Ecto neural progenitor cell (in vitro differentiated cells): ENCODE measurements around the gene PGS1.

Source experiments
- DNase-seq: peaks from one replicate; pipeline ENCODE4 v3.0.0-alpha.2; 2018; ENCODE audit warnings: low spot score

The PGS1 gene

DNA sequence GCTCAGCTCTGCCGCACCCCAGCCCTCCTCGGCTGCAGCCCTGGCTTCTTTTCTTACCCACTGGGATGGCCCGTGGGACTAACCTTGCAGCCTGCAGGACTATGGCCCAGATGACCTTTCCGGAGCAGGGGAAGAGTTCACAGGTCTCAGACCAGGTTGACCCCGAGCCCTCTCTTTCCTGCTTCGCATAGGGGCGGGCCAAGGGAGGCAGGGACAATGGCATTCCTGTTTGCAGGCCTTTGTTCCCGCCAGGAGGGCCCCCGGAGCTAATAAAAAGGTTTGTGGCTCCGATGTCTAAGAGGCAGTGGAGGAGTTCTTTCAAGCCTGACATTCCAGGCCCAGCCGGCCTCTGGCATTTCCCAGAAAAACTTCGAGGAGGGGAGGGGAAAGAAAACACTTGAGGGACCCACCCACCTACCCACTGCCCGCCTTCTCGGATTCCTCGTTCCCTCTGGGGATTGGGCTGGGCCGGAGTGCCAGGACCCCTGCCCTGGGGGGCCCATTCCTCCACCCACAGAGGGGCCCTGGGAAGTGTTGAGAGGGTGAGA, 12.8 kb upstream of the PGS1 start:
- peak; percentile 97 for DNase-seq

DNA sequence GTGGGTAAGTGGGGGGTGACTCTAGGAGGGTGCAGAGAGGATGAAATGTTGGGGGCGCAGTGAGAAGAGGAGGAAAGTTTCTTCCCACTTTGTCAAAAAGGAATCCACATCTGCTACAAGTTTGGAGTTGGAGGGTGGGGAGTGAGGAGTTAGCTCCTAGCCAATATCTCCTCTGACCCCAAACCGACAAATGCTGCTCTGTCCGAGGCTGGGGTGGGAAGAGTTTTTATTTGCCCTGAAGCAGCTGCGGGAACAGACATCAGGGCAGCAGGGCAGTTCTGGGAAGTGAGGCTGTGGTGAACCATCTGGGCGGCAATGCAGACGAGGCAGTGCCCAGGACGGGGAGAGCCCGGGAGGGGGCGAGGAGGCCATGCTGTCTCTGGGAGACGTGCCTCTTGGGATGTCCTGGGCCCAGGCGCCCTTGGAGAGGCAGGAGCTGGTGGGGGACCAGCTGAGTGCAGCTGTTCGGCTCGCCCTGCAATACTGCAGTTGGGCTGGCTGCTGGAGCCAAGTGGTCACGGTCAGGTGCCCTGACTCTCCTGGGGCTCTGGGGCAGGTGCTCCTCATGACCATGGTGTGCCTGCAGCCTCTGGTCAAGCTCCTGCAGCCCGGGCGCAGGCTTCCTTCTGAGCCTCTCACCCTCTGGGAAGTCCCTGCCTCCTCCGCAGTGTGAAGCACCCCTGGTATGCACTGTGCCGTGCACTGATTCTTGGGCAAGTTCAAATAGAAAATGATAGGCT, 12.2 kb upstream of the PGS1 start:
- DNase-seq = no peak

DNA sequence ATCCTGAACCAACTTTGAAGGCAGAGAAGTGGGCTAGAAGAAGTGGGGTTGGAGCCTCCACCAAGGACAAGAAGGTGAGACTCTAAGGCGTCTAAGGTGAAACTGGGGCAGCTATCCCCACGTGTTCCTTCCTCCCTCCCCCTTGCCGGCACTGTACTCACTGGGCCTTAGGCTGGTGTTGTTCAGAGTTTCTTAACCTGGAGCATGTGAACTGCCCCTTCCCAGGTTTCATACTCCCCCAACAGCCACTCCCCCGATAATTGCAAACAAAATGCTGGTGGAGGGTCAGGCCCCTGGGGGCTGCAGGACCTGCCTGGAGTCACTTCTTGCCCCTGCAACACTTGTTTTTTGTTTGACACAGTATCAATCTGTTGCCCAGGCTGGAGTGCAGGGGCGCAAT, 11.3 kb upstream of the PGS1 start:
- no peak for DNase-seq

DNA sequence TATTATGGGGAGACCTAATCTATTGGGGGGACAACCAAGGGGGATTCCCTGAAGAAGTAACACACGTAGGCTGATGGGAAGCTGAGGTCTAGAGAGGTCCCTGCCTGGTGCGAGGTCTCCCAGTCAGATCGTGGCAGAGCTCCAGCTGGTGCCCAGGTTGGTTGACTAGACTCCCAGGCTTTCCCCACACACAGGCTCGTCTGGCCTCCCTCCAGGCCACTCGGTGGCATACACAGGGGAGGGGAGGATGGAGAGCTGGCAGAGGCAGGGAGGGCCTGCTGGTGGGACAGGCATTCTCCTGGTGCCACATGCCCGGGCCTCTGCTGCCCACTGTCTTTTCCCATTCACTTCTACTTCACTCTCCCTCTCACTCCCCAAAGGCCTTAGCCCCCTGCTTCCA, 10.1 kb upstream of the PGS1 start:
- DNase-seq = no peak

DNA sequence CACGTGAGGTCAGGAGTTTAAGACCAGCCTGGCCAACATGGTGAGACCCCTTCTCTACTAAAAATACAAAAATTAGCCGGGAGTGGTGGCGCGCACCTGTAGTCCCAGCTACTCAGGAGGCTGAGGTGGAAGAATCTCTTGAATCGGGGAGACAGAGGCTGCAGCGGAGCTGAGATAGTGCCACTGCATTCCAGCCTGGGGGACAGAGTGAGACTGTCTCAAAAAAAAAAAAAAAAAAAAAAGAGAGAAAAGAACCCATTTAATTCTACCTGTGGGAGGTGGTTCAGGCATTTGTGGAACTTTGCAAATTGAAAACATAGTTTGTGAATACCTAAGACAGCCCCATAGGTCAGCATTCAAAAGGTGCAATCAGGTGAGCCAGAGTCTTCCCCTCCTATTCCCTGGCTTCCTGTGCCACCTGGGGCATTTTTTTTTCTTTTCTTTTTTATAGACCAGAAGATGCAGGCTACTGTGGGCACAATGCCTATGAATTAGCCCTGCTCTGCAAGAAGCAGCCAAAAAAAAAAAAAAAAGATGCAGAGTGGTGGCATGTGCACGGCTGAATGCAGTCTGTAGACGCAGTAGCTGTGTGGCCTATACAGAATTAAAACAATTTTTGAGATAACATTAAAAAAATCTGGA, 9.5 kb upstream of the PGS1 start:
- no peak for DNase-seq

DNA sequence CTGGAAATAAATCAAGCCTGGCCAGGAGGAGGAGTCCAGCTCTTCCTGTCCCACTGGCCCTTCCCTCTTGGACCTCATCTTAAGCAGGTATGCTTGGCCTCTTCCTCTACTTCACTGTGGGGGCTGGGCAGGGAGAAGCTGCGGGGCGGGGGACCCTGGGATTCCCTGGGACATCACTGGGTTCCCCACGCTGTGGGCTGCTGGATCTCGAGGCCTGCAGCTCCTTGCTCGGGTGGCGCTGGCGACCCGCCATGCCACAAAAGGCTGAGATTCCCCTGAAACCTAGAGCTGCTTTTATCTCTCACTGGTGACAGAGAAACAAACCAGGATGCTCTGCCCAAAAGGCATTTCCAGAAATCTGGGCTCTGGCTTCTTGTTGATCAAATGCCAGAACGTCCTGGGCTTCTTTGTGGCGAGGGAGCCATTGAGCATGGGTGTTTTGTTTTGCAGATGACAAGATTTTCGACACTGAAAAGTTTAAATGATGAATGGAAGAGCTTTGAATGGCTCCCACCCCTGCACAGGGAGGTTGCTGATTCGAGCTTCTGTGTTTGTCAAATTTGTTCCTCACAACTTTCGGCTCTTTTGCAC, 8.6 kb upstream of the PGS1 start:
- no peak for DNase-seq

DNA sequence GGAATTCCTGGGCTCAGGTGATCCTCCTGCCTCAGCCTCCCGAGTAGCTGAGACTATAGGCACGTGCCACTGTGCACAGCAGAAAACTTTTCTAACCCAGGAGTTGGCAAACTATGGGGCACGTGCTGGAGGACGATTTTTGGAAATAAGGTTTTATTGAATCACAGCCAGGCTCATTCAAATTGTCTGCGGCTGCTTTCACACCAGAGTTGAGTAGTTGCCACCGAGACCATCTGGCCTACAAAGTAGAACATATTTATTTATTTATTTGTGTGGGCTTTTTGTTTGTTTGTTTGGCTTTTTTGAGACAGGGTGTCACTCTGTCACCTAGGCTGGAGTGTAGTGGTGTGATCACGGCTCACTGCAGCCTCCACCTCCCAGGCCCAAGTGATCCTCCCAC, 7.4 kb upstream of the PGS1 start:
- no peak for DNase-seq

DNA sequence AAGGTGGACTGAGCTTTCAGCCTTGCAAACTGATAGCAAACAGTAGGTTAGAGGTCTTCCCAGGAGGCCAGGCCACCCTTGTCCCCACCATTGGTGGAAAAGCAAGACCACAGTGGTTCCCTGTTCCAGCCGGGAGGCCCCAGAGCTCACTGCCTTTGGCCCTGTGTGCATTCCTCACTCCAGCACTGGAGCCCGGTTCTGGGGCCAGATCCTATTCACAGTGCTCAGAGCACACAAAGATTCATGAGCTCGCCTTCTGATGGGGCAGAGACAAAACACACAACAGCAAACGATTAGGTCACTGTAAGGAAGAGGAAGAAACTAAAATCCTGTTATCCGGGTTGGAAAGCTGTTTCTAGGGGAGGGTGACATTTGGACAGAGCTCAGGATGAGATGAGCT, 5.6 kb upstream of the PGS1 start:
- DNase-seq = no peak

DNA sequence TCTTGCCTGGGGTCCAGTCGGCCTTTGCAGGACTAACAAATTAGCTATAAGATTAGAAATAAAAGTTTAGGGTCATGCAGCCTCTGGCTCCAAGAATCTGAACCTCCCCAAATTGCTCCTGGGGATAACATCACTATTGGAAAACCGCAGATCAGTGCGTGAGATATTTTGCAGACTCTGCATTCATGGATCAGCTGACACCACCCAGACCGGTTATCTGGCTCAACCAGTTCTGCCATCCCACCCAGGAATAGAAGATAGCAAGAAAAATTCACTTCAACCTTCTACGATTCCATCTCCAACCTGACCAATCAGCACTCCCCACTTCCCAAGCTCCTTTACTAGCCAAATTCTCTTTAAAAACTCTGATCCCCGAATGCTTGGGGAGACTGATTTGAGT, 4.3 kb upstream of the PGS1 start:
- DNase-seq = no peak

DNA sequence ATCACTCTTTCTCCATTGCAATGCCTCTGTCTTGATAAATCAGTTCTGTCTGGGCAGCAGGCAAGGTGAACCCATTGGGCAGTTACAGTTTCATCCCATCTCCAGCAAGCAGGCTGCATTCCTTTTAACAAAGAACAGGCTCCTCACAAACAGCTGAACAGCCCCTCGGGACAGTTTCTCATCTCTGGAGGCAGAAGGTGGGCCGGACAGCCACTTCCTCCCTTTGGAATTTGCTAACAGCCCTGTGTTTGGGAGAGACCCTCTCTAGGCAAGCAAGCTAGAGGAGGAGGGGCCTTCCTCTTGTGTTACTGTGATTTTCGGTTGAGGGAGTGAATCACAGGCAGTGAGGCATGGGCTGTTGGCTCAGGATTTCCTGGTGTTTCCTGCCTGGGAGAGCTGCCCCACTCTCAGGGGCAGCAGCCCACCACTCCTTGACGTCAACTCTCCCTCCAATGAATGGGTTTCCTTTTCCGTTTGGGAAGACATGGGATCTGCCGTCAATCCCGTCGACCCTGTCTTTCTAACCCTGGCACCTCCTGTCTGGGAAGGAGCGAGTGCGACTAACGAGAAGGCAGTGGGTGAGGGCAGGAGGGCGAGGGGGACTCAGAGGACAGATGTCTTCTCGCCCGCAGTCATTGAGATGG, 3.7 kb upstream of the PGS1 start:
- peak; percentile 74 for DNase-seq

DNA sequence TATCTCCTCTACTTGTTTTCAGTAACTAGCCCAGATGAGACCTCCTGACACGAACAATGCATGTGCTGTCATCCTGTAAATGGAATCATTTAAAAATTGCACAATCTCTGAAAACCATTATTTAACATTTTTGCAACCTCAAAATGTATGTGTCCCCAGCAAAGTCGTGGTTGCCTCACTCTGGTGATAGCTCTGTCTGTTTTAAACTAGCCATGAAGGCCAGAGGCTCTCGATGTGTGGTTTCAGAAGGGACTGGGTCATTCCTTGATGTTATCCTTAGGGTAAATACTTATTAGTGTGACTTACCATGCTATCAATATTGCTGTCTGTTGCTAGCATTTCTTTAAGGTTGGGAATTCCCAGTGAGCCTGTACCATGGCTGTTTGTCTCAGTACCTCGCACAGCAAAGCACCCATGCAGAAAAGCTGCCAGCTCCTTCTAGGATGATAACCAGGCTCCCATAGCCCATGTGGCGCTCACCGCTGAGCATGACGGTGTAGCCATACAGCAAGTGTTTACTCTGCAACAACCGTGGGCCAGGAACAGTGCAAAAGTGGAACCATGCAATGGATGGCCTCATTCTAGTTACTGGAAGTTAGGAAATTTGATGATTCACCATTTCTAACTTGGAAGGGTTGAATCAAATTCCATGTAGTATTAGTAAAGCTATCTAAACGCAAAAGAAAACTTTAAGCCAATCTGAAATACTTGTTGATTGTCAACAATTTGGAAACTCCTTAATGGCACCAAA, 2.9 kb upstream of the PGS1 start:
- DNase-seq = no peak

DNA sequence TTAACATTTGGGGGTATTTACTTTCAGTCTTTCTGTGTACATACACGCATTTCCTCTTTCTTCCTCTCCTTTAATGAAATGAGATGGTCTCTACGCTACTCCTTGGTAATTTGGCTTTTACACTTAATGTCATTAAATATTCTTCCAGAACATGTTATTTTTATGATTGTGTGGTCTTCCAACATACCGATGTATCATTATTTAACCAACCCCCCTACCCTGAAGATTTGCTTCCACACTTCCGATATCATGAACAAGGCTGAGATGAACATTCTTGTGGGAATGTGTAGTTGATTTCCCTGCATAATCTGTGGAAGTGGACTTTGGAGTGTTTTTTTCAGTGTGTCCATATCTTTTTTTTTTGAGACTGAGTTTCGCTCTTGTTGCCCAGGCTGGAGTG, 2.3 kb upstream of the PGS1 start:
- no peak for DNase-seq

DNA sequence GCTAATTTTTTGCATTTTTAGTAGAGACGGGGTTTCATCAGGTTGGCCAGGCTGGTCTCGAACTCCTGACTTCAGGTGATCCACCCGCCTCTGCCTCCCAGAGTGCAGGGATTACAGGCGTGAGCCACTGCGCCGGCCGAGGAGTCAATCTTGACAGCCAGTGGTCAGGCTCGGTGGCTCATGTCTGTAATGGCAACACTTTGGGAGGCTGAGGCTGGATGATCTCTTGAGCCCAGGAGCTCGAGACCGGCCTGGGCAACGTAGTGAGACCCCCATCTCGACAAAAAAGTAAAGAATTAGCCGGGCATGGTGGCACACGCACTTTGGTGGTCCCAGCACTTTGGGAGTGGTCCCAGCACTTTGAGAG, 608 bp upstream of the PGS1 start:
- no peak for DNase-seq

DNA sequence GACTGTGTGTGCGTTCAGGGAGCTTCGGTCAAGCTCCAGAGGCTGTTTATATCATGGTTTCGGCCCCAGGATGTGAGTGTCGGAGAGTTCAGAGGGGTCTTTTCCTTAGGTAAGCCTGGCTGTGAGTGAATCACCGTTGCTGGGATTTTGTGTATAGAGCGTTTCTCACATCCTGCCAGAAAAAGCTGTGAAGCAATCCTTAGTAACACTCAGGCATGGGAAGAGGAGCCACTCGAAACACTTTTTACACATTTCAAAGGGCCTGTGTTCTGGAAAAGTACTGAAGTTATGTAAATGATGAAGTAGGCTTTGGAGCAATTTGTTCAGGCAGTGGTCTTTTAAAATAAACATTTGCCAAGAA, 662 bp downstream of the PGS1 start:
- no peak for DNase-seq

DNA sequence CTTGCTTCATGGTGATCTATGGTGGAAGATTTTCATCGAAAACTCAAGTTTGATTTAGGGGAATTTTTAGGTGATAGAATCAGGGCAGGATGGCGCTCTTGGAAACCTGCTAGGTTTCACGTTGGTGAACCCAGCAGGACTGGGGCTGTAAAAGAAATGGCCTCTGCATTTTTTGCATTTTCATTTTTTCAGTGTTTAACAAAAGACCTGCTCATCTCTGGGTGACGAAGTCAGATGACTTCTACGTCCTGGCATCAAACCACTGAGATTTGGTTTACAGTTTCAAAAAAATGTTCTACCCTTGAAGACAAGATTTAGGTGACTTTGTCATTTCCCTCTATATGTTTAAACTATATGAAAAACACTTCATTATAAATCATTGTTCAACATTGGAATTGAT, 1.9 kb downstream of the PGS1 start:
- DNase-seq = no peak

DNA sequence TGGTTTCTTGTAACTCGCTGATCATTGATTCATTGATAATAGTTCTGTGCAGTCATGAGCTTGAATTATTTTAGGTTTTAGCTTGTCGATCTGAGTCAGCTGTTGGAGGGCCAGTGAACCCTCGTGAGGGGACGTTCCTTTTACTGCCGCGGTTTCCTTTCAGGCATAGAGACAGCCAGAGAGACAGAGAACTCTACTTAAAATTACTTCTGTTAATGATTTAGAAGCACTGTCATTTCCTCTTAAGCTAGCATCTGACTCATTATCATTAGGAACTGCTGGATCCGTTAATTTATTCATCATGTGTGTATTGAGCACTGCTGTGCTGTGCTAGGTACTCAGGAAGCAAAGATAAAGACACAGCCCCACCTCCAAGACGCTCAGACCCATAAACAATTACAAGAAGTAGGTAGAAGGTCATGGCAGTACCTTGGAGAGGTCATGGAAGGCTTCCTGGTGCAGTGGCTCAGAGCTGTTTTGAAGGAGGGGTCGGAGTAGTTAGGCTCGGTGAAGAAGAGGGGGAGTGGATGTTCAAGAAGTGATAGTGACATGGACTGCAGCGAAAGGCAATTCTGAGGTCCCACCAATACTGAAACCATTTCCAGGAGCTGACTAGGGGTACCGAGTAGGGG, 3.3 kb downstream of the PGS1 start:
- no peak for DNase-seq

DNA sequence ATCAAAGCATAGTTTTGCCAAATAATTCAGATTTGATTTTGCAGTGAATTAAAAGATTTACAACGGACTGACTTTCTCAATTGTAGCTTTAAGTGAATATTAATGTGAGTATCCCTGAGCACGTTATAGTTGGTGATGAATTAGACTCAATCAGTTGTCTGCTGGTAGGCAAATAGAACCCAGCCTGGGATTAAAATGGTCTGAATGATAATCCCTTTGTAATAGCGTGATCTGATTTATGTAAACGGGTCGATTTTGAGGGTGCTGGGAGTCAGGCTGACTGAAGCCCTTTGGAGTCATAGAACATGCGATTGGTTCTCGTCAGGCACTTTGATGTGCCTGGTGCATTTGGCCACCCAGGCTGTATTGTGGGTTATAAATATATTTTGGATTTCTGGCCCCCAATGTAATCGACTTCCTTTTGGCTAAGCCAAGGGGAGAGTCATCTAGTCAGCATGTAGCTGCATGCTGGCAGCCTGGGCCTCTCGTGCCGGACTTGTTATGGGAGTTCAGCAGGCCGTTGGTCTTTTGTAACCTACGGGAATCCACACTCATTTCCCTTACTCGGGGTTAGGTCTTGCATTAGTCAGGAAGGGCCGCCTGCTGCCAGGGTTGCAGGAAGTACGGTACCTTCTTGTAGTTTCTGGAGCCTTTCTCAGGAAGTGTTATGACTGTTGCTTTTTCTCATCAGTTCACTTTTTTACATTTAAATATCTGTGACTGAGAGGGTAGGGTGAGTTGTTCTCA, 5.4 kb downstream of the PGS1 start:
- no peak for DNase-seq

DNA sequence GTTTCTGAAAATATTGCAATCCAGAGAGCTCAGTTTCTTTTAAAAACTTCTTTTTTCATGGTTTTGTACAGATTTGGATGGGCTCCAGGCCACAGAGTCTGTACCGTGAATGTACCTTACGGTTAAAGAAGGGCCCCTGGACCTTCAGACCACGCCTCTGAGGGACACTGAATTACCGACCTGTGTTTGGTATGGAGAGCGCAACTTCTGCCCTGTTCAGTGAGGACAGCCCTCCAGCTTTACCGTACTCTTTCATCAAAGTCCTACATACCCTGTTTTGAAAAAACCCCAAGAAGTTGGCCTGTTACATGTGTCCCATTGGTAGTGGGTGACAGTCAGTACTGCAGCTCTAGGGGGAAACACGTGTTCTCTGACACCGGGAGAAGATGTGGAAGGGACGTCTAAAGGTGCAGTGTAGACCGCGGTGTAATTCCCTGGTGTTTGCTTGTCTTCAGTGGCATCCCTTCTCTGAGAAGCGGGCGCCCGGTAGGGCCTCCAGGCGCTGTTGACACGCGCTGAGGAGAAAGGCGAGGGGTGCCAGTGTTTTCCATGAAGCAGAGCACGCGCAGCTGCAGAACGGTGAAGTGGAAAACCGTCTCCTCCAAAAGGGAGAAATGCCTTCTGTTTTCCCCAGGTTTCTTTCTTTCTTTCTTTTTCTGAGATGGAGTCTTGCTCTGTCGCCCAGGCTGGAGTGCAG, 6.2 kb downstream of the PGS1 start:
- DNase-seq = no peak

DNA sequence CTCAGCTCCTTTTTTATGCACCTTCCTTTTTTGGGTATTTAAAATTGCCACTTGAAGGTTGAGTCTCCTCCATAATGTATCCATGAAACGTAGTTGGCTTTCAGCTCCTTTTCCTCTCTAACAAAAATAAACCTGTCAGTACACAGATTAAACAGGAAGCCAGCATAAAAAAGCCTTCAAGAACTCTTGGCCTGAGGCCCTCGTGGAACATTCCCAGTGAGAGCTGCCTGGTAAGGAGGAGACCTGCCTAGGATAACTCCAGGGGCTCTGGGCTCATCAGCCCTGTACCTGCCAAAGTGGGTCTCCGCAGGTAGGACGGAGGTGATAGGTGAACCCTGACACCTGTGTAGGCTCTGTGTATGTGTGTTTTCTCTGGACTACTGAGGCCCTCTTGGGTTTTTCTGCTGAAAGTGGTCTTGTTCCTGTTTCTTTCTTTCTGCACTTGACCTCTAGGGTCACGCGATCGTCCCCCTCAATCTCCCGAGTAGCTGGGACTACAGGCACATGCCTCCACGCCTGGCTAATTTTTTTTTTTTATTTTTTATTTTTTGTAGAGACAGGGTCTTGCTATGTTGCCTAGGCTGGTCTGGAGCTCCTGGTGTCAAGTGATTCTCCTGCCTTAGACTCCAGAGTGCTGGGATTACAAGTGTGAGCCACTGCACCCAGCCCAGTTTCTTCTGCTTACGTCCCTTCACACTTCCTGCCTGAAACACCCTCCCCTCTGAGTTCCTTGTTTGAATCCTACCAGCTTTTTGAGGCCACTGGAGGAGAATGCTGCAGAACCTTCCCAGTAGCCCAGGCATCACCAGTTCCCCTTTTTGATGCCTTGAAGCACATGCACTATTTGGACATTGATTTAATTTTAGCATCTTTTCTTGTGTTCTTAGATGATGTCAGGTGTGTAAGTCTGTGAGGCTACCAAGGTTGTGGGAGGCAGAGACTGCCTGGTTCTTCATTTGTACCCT, 9.8 kb downstream of the PGS1 start:
- no peak for DNase-seq
